ENCODE data around the gene GPR35.
"Not testable (repeated sequence)": the region's sequence is repeated elsewhere in the genome, so short reads cannot be mapped to it uniquely, and the experiment has no call there.

GPR35 gene

DNA sequence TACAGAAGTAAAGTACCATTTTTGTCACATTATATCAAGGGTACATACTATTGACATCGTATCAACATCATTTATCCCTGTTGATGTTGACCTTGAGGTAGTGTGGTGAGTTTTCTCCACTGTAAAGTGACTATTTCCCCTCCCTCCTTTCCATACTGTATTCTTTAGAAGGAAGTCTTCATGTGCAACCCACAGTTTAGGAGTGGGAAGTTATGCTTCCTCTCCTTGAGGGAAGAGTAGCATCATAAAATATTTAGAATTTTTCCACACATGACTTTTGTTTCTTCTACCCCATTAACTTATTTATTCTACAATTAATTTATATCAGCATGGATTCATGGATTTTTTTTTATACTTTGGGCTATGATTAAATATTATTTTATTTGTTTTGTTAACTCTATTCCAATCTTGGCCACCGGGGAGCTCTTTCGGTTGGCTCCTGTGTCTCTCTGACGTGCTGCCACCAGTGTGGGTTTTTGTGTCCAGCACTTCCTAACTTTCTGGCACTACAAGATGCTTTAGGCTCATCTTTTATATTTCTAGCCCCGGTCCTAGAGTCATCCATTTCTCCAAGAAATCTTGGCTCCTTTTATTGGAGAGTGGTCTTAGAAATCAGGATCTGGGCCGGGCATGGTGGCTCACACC is 38.4 kb downstream of the GPR35 start:
- DNase-seq, result no peak

DNA sequence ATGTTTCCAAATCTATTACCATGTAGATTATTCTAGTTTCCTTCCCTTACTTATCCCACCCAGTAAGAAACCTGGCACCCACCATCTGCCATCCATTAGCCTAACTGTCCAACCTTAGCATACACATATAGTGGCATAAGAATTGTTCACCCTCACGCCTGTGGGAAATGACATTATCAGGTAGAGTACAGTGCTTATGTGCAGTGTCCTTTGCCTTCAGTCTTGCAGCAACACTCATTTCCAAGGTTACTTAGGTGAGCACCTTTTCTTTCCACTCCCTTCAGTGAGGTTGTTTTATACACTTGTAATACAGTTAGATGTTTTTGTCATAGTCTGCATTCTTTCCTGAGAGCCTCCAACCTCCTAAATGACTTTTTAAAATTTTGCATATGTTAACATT is 39.3 kb downstream of the GPR35 start:
- no peak for DNase-seq

DNA sequence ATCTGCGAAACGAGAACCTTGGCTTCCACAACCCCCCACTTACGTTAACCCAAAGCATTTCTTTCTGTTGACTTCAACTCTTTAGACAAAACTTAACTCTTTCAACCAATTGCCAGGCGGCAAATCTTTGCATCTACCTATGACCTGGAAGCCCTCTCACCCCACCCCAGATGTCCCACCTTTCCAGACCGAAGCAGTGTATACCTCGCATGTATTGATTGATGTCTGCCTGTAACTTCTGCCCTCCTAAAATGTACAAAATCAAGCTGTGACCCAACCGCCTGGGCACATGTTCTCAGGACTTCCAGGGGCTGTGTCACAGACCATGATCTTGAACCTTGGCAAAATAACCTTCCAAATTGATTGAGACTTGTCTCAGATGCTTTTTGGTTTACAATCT is 45.1 kb downstream of the GPR35 start:
- no peak for DNase-seq

DNA sequence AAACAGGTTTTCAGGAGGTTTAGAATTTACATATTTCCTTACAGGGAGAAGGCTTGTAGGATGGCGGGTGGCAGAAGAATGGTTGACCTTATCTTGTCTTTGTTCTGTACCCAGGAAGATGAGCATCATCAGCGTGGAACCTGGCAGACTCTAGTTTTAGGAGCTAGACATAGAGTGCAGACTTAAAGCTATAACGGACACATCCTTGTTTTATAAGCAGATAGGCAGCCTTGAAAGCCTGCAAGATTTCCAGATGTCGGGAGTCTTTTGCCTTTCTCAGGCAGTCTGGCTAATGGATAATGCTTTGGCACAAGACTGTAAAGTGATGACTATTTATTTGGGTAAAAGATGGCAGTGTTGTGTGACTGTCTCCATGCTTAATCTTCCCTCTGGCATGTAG is 45.7 kb downstream of the GPR35 start:
- DNase-seq, result no peak

DNA sequence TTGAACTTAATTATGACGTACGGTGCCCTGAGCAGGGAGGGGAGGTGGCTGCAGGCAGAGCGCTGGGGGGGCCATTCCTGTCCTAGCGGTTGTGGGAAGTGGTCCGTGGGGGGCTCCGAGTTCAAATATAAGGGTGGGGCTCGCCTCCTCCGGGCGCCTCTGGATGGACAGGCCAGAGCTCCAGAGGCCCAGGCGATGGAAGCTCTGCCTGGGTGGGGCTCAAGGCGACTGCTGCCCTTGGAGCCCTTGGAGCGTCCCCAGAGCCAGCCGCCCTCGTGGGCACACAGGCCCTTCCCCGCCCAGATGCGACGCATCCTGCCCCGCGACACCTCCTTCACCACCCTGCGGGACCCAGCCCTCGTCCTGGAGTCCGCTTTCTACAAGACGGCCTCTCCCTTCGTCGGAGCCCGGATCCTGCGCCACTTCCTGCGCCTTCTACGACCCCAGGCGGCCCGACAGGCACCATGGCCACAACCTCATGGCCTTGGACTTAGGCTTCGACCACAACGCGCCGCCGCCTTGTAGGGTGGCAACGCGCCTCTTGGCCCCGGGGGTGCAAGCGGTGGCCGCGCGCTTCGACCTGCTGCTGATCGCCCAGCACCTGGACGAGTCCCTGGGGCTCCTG is 46.9 kb downstream of the GPR35 start:
- no peak for DNase-seq

DNA sequence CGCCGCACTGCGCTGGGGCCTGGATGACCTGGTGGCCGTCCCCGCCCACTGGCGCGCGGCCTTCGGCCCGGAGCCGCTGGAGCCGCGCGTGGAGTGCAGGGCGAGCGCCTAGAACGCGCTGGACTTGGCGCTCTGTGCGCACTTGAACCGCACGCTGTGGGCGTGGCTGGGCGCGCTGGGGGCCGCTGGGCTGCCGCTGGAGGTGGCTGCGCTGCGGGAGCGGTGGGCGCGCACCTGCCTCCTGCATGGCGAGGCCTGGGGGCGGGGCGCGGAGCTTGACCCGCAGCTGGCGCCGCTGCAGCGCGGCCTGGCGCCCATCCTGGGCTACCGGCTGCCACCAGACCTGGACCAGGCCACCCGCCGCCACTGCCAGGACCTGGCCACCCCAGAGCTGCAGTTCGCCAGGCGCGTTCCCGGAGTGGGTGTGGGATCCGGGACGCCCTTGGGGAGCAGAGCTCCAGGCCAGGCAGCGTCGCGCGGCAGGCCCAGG is 47.5 kb downstream of the GPR35 start:
- no peak for DNase-seq

DNA sequence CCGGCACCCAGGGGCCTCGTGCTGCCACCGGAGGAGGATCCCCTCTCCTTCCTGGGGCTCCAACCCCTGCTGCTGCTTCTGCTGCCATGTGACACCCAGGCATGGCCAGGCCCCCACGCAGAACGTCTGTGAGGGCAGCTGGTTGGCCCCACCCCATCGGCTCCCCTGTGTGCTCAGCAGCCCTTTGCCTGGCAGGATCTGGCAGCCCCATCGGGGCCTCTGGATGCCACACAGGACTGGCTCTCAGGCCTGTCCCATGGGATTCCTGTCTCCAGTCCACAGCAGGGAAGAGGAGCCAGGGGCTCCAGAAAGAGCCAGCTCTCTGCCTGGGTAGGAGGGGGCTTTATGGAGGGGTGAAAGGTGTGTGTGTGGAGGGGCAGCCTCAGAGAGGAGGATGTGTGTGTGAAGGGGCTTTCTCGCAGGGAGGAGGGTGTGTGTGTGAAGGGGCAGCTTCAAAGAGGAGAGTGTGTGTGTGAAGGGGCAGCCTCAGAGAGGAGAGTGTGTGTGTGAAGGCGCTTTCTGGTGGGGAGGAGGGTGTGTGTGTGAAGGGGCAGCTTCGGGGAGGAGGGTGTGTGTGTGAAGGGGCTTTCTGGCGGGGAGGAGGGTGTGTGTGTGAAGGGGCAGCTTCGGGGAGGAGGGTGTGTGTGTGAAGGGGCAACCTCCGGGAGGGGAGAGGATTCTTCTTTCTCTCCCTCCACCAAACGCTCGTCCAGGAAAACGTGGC is 49.3 kb downstream of the GPR35 start:
- DNase-seq, result not testable (repeated sequence)

DNA sequence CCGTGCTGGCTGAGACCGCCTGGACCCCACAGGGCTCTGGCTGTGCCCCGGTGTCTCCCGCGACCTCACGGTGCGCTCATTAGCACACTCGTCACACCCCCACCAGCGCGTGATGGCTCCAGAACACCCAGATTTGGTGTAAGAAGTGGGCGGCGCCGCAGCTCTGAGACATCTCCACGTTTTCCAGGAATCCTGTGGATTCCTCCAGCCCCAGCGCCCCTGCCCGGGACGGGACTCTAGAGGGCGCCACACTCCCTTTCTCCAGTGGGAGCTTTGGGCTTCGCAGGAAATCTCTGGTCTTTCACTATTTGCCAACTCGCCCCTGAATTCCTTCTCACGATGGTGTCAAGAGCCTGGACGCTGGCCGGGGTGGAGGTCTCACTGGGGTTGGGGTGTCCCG is 50.1 kb downstream of the GPR35 start:
- DNase-seq, result not testable (repeated sequence)

DNA sequence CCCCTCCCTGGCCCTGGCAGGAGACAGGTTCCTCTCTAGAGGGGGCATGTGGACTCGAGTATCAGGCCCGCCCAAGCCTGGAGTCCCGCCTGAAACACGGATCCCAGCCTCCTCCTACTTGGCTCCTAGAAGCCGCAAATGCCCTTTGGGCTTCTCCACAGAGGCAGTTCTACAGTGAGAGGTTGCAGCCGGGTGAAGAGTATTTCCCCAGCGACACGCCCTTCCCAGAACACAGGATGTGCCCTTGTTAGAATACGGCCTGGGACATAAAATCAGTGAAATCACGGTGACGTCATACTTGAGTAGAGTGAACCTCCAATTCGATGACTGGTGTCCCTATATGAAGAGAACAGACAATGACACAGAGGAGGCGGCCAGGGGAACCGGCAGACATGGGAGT is 52.8 kb downstream of the GPR35 start:
- not testable (repeated sequence) for DNase-seq

DNA sequence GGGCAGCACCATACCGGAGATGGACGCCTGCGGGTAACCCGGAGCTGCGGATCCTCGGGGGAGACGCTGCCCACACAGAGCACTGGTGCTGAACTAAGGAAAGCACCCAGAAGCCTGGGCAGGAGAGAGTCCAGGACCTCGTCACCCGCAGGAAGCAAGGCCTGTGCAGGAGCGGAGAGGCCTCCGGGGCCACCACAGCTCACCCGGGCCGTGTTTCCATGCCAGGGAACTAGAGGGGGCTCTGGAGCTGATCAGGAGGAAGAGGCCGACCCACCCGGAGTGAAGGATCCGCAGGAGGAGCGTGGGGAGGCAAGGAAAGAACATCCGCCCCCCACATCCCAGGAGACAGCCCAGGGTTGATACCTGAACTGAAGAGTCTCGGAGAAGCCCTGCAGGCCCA is 53.6 kb downstream of the GPR35 start:
- DNase-seq, result not testable (repeated sequence)

DNA sequence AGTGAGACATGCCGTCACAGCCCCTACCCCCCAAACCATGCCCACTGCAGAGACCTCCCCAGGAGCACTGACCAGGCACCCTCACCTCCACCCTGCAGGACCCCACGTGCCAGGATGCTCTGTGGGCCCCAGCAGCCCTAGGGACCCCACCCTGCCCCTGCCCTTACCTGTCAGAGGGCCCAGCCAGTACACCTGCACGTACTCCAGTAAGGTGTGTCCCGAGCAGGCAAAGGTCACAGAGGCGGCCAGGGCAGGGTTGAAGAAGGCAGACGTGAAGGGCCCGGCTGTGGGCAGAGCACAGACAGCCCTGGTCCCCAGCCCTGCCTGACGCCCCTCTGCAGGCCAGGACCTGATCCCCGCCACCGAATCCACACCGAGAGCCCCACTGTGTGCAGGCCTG is 54.9 kb downstream of the GPR35 start:
- not testable (repeated sequence) for DNase-seq

Data from activated CD4-positive, alpha-beta T cell treated with anti-CD3 and anti-CD28 coated beads for 4 hours (primary cell).